Endothelial cell of umbilical vein (primary cell): Measurements from ENCODE around the gene CRIM1. TPM values are rescaled to one million over a fixed set of nuclear protein-coding genes. Genes with fewer than 3 reads are reported as not detected.

Experiments used
- BruUV-seq: library from RNA; stranded (reverse); fragments of 400-500 nt; replicated peaks from 2 replicates; lab custom pipeline; 2021; lab: Mats Ljungman, UMichigan
- CTCF ChIA-PET: fragments of 300-600, 350-600 bp; sonication (Branson Sonifier 250); formaldehyde crosslinking; loops from one replicate; lab custom pipeline; 2021; ENCODE audit warnings: antibody characterized with exemption, inconsistent platforms; lab: Charles Lee
- POLR2A ChIA-PET: fragments of 300-600, 350-600 bp; sonication (Branson Sonifier 250); formaldehyde crosslinking; loops from one replicate; lab custom pipeline; 2021; ENCODE audit warnings: antibody characterized with exemption, inconsistent platforms; lab: Charles Lee
- DNase-seq: peaks from one replicate; pipeline ENCODE4 v3.0.0-alpha.2; 2011; ENCODE audit warnings: low read depth, low spot score
- FAIRE-seq: peaks from 2 replicates; lab custom pipeline; 2011; peaks lifted over from hg19 to GRCh38; lab: Jason Lieb, UNC
- H2AFZ ChIP-seq: 2 replicates; pipeline ENCODE4 v1.6.0; 2012; ENCODE audit warnings: low read depth, low read length, control low read depth, inconsistent platforms
- H3K27ac ChIP-seq: 2 replicates; pipeline ENCODE4 v1.5.1; 2011; ENCODE audit warnings: low read depth, mild to moderate bottlenecking, control low read depth, low read length, moderate library complexity; ENCODE audit not compliant: insufficient read depth
- H3K27me3 ChIP-seq, 2 experiments: 2 replicates each; pipeline versions ENCODE4 v1.6.0 to v1.6.1; 2011; ENCODE audit warnings: low read length in 2 of 2, mixed read lengths in 1 of 2; ENCODE audit not compliant: control insufficient read depth in 2 of 2, insufficient read depth in 2 of 2
- H3K36me3 ChIP-seq, 2 experiments: 2 replicates in 1 of 2; 3 replicates in 1 of 2; pipeline ENCODE4 v1.5.1; 2011; ENCODE audit warnings: low read length in 2 of 2, mild to moderate bottlenecking in 1 of 2, moderate library complexity in 1 of 2; ENCODE audit not compliant: control insufficient read depth in 2 of 2, insufficient read depth in 2 of 2; ENCODE audit errors: extremely low read depth in 1 of 2
- H3K4me1 ChIP-seq: 3 replicates; pipeline ENCODE4 v1.5.1; 2011; ENCODE audit warnings: mild to moderate bottlenecking, low read length; ENCODE audit not compliant: control insufficient read depth, insufficient read depth; ENCODE audit errors: extremely low read depth
- H3K4me2 ChIP-seq: 2 replicates; pipeline ENCODE4 v1.6.1; 2011; ENCODE audit warnings: low read length, control low read depth, mixed read lengths; ENCODE audit not compliant: insufficient read depth
- H3K4me3 ChIP-seq, 3 experiments: fragments of 200-600 bp in 1 of 3; sonication (generic), shearing (Covaris generic) in 1 of 3; replicated peaks in 1 of 3; 2 replicates each; pipeline ENCODE4 v1.5.1; 2011 to 2016; ENCODE audit warnings: control low read depth in 3 of 3, low read length in 3 of 3, mild to moderate bottlenecking in 2 of 3, inconsistent platforms in 1 of 3, low read depth in 1 of 3, moderate library complexity in 1 of 3; ENCODE audit not compliant: insufficient read depth in 1 of 3
- H3K79me2 ChIP-seq: 2 replicates; pipeline ENCODE4 v1.6.0; 2012; ENCODE audit warnings: low read length, inconsistent platforms; ENCODE audit not compliant: control insufficient read depth, insufficient read depth
- H3K9ac ChIP-seq: replicated peaks from 2 replicates; pipeline ENCODE3; 2011; ENCODE audit warnings: low read length, control low read depth; ENCODE audit not compliant: insufficient read depth; ENCODE audit errors: extremely low read depth
- H3K9me1 ChIP-seq: replicated peaks from 3 replicates; pipeline ENCODE4 v1.6.0; 2011; ENCODE audit warnings: mild to moderate bottlenecking, low read length; ENCODE audit not compliant: control insufficient read depth, insufficient read depth; ENCODE audit errors: extremely low read depth
- H3K9me3 ChIP-seq: replicated peaks from 2 replicates; pipeline ENCODE4 v1.5.1; 2012; ENCODE audit warnings: low read length, inconsistent platforms; ENCODE audit not compliant: control insufficient read depth, insufficient read depth
- H4K20me1 ChIP-seq: replicated peaks from 2 replicates; pipeline ENCODE3; 2011; ENCODE audit warnings: mild to moderate bottlenecking, low read length; ENCODE audit not compliant: control insufficient read depth, insufficient read depth; ENCODE audit errors: extremely low read depth
- CTCF ChIP-seq, 2 donors: IDR thresholded peaks; 1 replicate in 1 of 2; 2 replicates in 1 of 2; pipeline ENCODE4 v1.5.1; 2011; ENCODE audit warnings: low read length in 2 of 2, mild to moderate bottlenecking in 2 of 2, moderate library complexity in 2 of 2, control low read depth in 1 of 2, inconsistent platforms in 1 of 2, low read depth in 1 of 2; ENCODE audit not compliant: insufficient read depth in 1 of 2; ENCODE audit errors: extremely low read depth in 1 of 2
- EZH2 ChIP-seq: IDR thresholded peaks from 2 replicates; pipeline ENCODE4 v1.6.1; 2012; ENCODE audit warnings: borderline replicate concordance, low read depth, mild to moderate bottlenecking, moderate library complexity, low read length, inconsistent platforms; ENCODE audit not compliant: severe bottlenecking
- FOS ChIP-seq: IDR thresholded peaks from 2 replicates; pipeline ENCODE4 v1.6.1; 2011; ENCODE audit warnings: mild to moderate bottlenecking, low read length, moderate library complexity, borderline replicate concordance; ENCODE audit not compliant: insufficient read depth
- GATA2 ChIP-seq: IDR thresholded peaks from 2 replicates; pipeline ENCODE4 v1.7.0; 2011; ENCODE audit warnings: low read depth, mild to moderate bottlenecking, moderate library complexity, mixed read lengths, low read length; ENCODE audit not compliant: insufficient read length, insufficient read depth
- JUN ChIP-seq: IDR thresholded peaks from 2 replicates; pipeline ENCODE4 v1.6.1; 2011; ENCODE audit warnings: borderline replicate concordance, low read depth; ENCODE audit not compliant: insufficient read length, insufficient read depth
- MYC ChIP-seq: IDR thresholded peaks from one replicate; pipeline ENCODE4 v1.6.1; 2011; ENCODE audit warnings: mild to moderate bottlenecking, low read depth, low read length
- POLR2A ChIP-seq: IDR thresholded peaks from 2 replicates; pipeline ENCODE4 v1.6.1; 2012; ENCODE audit warnings: low read depth, mild to moderate bottlenecking, control low read depth, low read length
- POLR2AphosphoS5 ChIP-seq: IDR thresholded peaks from 2 replicates; pipeline ENCODE4 v1.6.1; 2012; ENCODE audit warnings: low read depth, mild to moderate bottlenecking, control low read depth, low read length, moderate library complexity; ENCODE audit not compliant: insufficient read depth
- dilution Hi-C: fragments of 300-500 bp; cut with MboI; formaldehyde crosslinking; loops from one replicate; pipeline ENCODE4 v1.15.0; 2019; ENCODE audit warnings: low sequenced_read_pairs; ENCODE audit not compliant: extremely low pct_ligation_motif_present
- intact Hi-C: fragments of 100-400 bp; cut with micrococcal nuclease; formaldehyde crosslinking; loops from one replicate; pipeline ENCODE4 v1.10.0; 2022
- polyA plus RNA-seq, 4 experiments: library from polyadenylated mRNA; depleted of rRNA in 3 of 4; stranded (reverse) in 3 of 4; unstranded in 1 of 4; fragments of >200 nt; gene quantifications; 2 replicates each; pipeline versions ENCODE4 v1.2.1 to v1.2.3, GENCODE V29; 2011 to 2012; ENCODE audit warnings: missing spikeins in 1 of 4
- total RNA-seq: library from RNA; stranded (reverse); gene quantifications from 2 replicates; pipeline ENCODE4 v1.2.3, GENCODE V29; 2021
- TF ChIP-seq, protein P1 (sequence below): IDR thresholded peaks from 2 replicates; pipeline ENCODE4 v1.6.1; 2011; ENCODE audit not compliant: insufficient read depth, insufficient read length

The CRIM1 gene
- total and polyA plus RNA-seq, 2 donors (not counting 3 experiments of a cell fraction or from before 2014, with no cell fraction given): 422 to 649 TPM

DNA sequence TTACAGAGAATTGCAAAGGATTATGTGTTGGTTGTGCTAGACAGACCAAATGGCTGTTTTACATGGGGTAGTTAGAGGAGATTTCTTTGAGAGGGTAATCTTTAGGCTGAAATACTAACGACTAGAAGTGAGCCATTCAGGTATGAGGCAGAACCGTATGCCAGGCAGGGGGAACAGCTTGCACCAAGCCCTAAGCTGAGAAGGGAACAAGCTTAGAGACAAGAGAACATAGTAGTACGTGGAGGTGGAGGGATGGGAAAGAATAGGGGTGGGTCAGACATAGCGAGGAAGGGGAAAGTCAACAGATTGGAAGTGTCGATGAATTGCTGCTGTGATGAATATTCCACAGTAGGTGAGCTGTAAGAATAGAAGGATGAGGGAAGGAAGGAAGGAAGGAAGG lies 20.0 kb upstream of the CRIM1 start:
- H2AFZ ChIP-seq: no peak overlapping the region
- ChIA-PET CTCF (interaction anchor here (1.0 to 2.9 kb wide), 3 partner anchors 9 to 450 kb away, joined by 3 to 11 read pairs (median 3); no protein-coding TSS in a partner anchor), POLR2A (no interaction called here)
- no peak overlapping the region for H3K4me3 ChIP-seq
- H3K9ac ChIP-seq: no peak overlapping the region
- intact Hi-C loops (no loop called here), dilution Hi-C loops (no loop called here)
- no peaks in the 10 kb centered on the region for H3K9me3 ChIP-seq
- no peak for DNase-seq
- no TSS peak for BruUV-seq
- H3K9me1 ChIP-seq: no peaks in the 10 kb centered on the region
- no peaks in the 10 kb centered on the region for H4K20me1 ChIP-seq
- FAIRE-seq: no peak
- peaks cover 7% of the 10 kb centered on the region for H3K4me1 ChIP-seq
- no peak for TF ChIP-seq EZH2
- TF ChIP-seq, protein P1, sequence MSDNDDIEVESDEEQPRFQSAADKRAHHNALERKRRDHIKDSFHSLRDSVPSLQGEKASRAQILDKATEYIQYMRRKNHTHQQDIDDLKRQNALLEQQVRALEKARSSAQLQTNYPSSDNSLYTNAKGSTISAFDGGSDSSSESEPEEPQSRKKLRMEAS: no peak
- no peak for TF ChIP-seq POLR2AphosphoS5
- no peak for TF ChIP-seq GATA2
- no peak for TF ChIP-seq JUN
- TF ChIP-seq MYC: no peak
- no peak for TF ChIP-seq POLR2A
- no peak for TF ChIP-seq CTCF (IDR thresholded peaks at IDR 0.05; ENCODE audit: extremely low read depth in 1 of 2, insufficient read depth in 1 of 2, low read depth in 1 of 2, low read length in 2 of 2)
- no peak for TF ChIP-seq FOS
- no peaks in the 10 kb centered on the region for H3K79me2 ChIP-seq
- no peaks in the 10 kb centered on the region for H3K27me3 ChIP-seq
- H3K27ac ChIP-seq: no peak overlapping the region
- H3K36me3 ChIP-seq: no peaks in the 10 kb centered on the region
- H3K4me2 ChIP-seq: no peak overlapping the region
